AML-193 (cell line): ENCODE results near the gene ITGA6.

ENCODE experiments used
- DNase-seq, 2 experiments: peaks; one replicate each; lab custom pipeline; 2025; lab: John Stamatoyannopoulos, UW

ITGA6 gene

GRCh38 chr2:172440795-172441194 lies 13.4 kb downstream of the ITGA6 start:
- DNase-seq = no peak

- no peak for DNase-seq
These were observed 14.9 kb downstream of the ITGA6 start for GRCh38 chr2:172442072-172442895.

GRCh38 chr2:172445851-172446250 lies 18.5 kb downstream of the ITGA6 start:
- DNase-seq = no peak

- DNase-seq = no peak
These were observed 19.2 kb downstream of the ITGA6 start for GRCh38 chr2:172446474-172447063.

- DNase-seq = no peak
These were observed 20.6 kb downstream of the ITGA6 start for GRCh38 chr2:172447811-172448493.

- no peak for DNase-seq
These were observed 21.3 kb downstream of the ITGA6 start for GRCh38 chr2:172448544-172449267.

- no peak for DNase-seq
These were observed 22.6 kb downstream of the ITGA6 start for GRCh38 chr2:172449911-172450550.

GRCh38 chr2:172451923-172452322 lies 24.5 kb downstream of the ITGA6 start:
- DNase-seq = no peak

- DNase-seq = no peak
These were observed 25.5 kb downstream of the ITGA6 start for GRCh38 chr2:172452845-172453244.

- no peak for DNase-seq
These were observed 27.2 kb downstream of the ITGA6 start for GRCh38 chr2:172454404-172455120.

GRCh38 chr2:172455121-172455515 lies 27.7 kb downstream of the ITGA6 start:
- DNase-seq = no peak

GRCh38 chr2:172456002-172456401 lies 28.6 kb downstream of the ITGA6 start:
- peak in 1 of 2 experiments; percentile 6 for DNase-seq

- no peak for DNase-seq
These were observed 30.1 kb downstream of the ITGA6 start for GRCh38 chr2:172457536-172457935.

- no peak for DNase-seq
These were observed 31.3 kb downstream of the ITGA6 start for GRCh38 chr2:172458561-172459124.

- DNase-seq = peak; percentile 78 to 83
These were observed 33.4 kb downstream of the ITGA6 start for GRCh38 chr2:172460780-172461201.

GRCh38 chr2:172461591-172462372 lies 34.4 kb downstream of the ITGA6 start:
- peak; percentile 23 to 35 for DNase-seq

- no peak for DNase-seq
These were observed 35.0 kb downstream of the ITGA6 start for GRCh38 chr2:172462373-172462848.

- DNase-seq = peak; percentile 62 to 63
These were observed 35.5 kb downstream of the ITGA6 start for GRCh38 chr2:172462849-172463381.

GRCh38 chr2:172464400-172465129 lies 37.2 kb downstream of the ITGA6 start:
- no peak for DNase-seq
